ENCODE measurements around the gene TANK.

GRCh38 chr2:161130354-161130753 lies 29.9 kb upstream of the TANK start:
- TF ChIP-seq CTCF (conservative IDR thresholded peaks at IDR 0.05; ENCODE audit: low read length) = no peak
- TF ChIP-seq EZH2phosphoT487 (IDR thresholded peaks at IDR 0.05; ENCODE audit: borderline replicate concordance) = no peak
